HepG2 (cell line): Measurements from ENCODE around the gene OPRL1. TPM values are rescaled to one million over a fixed set of nuclear protein-coding genes. Genes with fewer than 3 reads are reported as not detected.

Experiments used
- BRCA1 ChIP-seq: sonication (generic); formaldehyde crosslinking; IDR thresholded peaks from 2 replicates; pipeline ENCODE4 v1.4.0; 2020; ENCODE audit warnings: missing genetic modification reagents
- DMAP1 ChIP-seq: IDR thresholded peaks from 2 replicates; pipeline ENCODE4 v1.6.1; 2016
- HDAC1 ChIP-seq: sonication (generic); formaldehyde crosslinking; IDR thresholded peaks from 2 replicates; pipeline ENCODE4 v1.5.1; 2020; ENCODE audit warnings: mild to moderate bottlenecking, missing genetic modification reagents
- HIC2 ChIP-seq: sonication (generic); formaldehyde crosslinking; IDR thresholded peaks from 2 replicates; pipeline ENCODE4 v1.9.0; 2022; ENCODE audit warnings: low read depth, missing genetic modification reagents
- HIVEP1 ChIP-seq: sonication (generic); formaldehyde crosslinking; IDR thresholded peaks from 2 replicates; pipeline ENCODE4 v1.4.0; 2020; ENCODE audit warnings: mild to moderate bottlenecking, missing genetic modification reagents
- KDM5B ChIP-seq: sonication (generic); formaldehyde crosslinking; IDR thresholded peaks from 2 replicates; pipeline ENCODE4 v1.4.0; 2020; ENCODE audit warnings: missing genetic modification reagents, mild to moderate bottlenecking, borderline replicate concordance
- NFYB ChIP-seq: sonication (generic); formaldehyde crosslinking; IDR thresholded peaks from 2 replicates; pipeline ENCODE4 v1.4.0; 2020; ENCODE audit warnings: missing genetic modification reagents
- NR2F2 ChIP-seq: IDR thresholded peaks from 2 replicates; pipeline ENCODE4 v1.6.1; 2012; ENCODE audit warnings: low read depth, inconsistent platforms, borderline replicate concordance
- POGZ ChIP-seq: sonication (generic); formaldehyde crosslinking; IDR thresholded peaks from 2 replicates; pipeline ENCODE4 v1.4.0; 2020; ENCODE audit warnings: mild to moderate bottlenecking, missing genetic modification reagents
- THAP11 ChIP-seq: IDR thresholded peaks from 2 replicates; pipeline ENCODE4 v1.6.1; 2016; ENCODE audit warnings: missing biosample characterization, missing genetic modification reagents
- ZBTB38 ChIP-seq: sonication (generic); formaldehyde crosslinking; IDR thresholded peaks from 2 replicates; pipeline ENCODE4 v1.5.1; 2020; ENCODE audit warnings: mild to moderate bottlenecking, missing genetic modification reagents
- ZFX ChIP-seq: sonication (generic); formaldehyde crosslinking; IDR thresholded peaks from 2 replicates; pipeline ENCODE4 v1.4.0; 2020; ENCODE audit warnings: mild to moderate bottlenecking, low read depth, missing genetic modification reagents, moderate library complexity
- ZMYM3 ChIP-seq: sonication (generic); formaldehyde crosslinking; IDR thresholded peaks from 2 replicates; pipeline ENCODE4 v1.5.1; 2020; ENCODE audit warnings: mild to moderate bottlenecking, missing genetic modification reagents
- ZNF432 ChIP-seq: sonication (generic); formaldehyde crosslinking; IDR thresholded peaks from 2 replicates; pipeline ENCODE4 v1.5.0; 2020; ENCODE audit warnings: missing genetic modification reagents, mild to moderate bottlenecking, borderline replicate concordance
- ZNF547 ChIP-seq: sonication (generic); formaldehyde crosslinking; IDR thresholded peaks from 2 replicates; pipeline ENCODE4 v1.5.1; 2020; ENCODE audit warnings: mild to moderate bottlenecking, missing genetic modification reagents
- ZNF552 ChIP-seq: sonication (generic); formaldehyde crosslinking; IDR thresholded peaks from 2 replicates; pipeline ENCODE4 v1.9.0; 2022; ENCODE audit warnings: missing genetic modification reagents, mild to moderate bottlenecking, borderline replicate concordance
- ZNF678 ChIP-seq: sonication (generic); formaldehyde crosslinking; IDR thresholded peaks from 2 replicates; pipeline ENCODE4 v1.4.0; 2020; ENCODE audit warnings: mild to moderate bottlenecking, missing genetic modification reagents
- ZNF709 ChIP-seq: sonication (generic); formaldehyde crosslinking; IDR thresholded peaks from 2 replicates; pipeline ENCODE4 v1.5.0; 2020; ENCODE audit warnings: mild to moderate bottlenecking, missing genetic modification reagents
- ZNF746 ChIP-seq: sonication (generic); formaldehyde crosslinking; IDR thresholded peaks from 2 replicates; pipeline ENCODE4 v1.8.0; 2022; ENCODE audit warnings: mild to moderate bottlenecking, missing genetic modification reagents
- ZSCAN12 ChIP-seq: sonication (generic); formaldehyde crosslinking; IDR thresholded peaks from 2 replicates; pipeline ENCODE4 v1.9.0; 2021; ENCODE audit warnings: mild to moderate bottlenecking, missing genetic modification reagents
- polyA plus RNA-seq, 8 experiments: library from polyadenylated mRNA; depleted of rRNA in 3 of 8; stranded (reverse) in 7 of 8; unstranded in 1 of 8; fragments of >200 nt; fragmentation: Illumina TruSeq in 4 of 8; extraction: Trizol in 4 of 8; gene quantifications; 2 replicates each; pipeline versions ENCODE4 v1.2.1 to v1.2.3, GENCODE V29; 2011 to 2016; ENCODE audit warnings: low read depth in 4 of 8, missing spikeins in 1 of 8, mixed read lengths in 1 of 8; ENCODE audit not compliant: insufficient read depth in 1 of 8
- total RNA-seq, 5 experiments: library from RNA; depleted of rRNA; stranded (reverse); fragments of >200 nt; fragmentation: Illumina TruSeq; extraction: Trizol; gene quantifications; 2 replicates each; pipeline ENCODE4 v1.2.3, GENCODE V29; 2016; ENCODE audit warnings: low read depth in 1 of 5
- TF ChIP-seq, protein P1 (sequence below): sonication (generic); formaldehyde crosslinking; IDR thresholded peaks from 2 replicates; pipeline ENCODE4 v1.4.0; 2020; ENCODE audit warnings: mild to moderate bottlenecking, missing genetic modification reagents
- TF ChIP-seq, protein P2 (sequence below): sonication (generic); formaldehyde crosslinking; IDR thresholded peaks from 2 replicates; pipeline ENCODE4 v1.9.0; 2021; ENCODE audit warnings: missing genetic modification reagents, mild to moderate bottlenecking, borderline replicate concordance
- TF ChIP-seq, protein P3 (sequence below): sonication (generic); formaldehyde crosslinking; IDR thresholded peaks from 2 replicates; pipeline ENCODE4 v1.8.0; 2022; ENCODE audit warnings: mild to moderate bottlenecking, missing genetic modification reagents, moderate library complexity
- TF ChIP-seq, protein P4 (sequence below): sonication (generic); formaldehyde crosslinking; IDR thresholded peaks from 2 replicates; pipeline ENCODE4 v1.8.1; 2023; ENCODE audit warnings: mild to moderate bottlenecking, inconsistent platforms, moderate library complexity, missing genetic modification reagents, borderline replicate concordance

The OPRL1 gene
- total and polyA plus RNA-seq, 2 of the 13 experiments (the other 11 are each of a cell fraction or from before 2014, with no cell fraction given) = 0.35 to 0.71 TPM

GRCh38 chr20:64080013-64080812, at the start of gene OPRL1 (continued):
- TF ChIP-seq, protein P1, sequence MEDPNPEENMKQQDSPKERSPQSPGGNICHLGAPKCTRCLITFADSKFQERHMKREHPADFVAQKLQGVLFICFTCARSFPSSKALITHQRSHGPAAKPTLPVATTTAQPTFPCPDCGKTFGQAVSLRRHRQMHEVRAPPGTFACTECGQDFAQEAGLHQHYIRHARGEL (CRISPR knock-in tag) = peak; percentile 81; the same call in 1 of the 2 replicates
- TF ChIP-seq ZNF746 (no peak), HDAC1 (CRISPR knock-in tag) (peak; percentile 43; the same call in 1 of the 2 replicates), ZBTB38 (peak; percentile 22; the same call in 1 of the 2 replicates), NFYB (CRISPR knock-in tag) (0 out of 2 replicates have a peak, but pooled peaks have one; percentile 14), HIC2 (no peak), POGZ (CRISPR knock-in tag) (0 out of 2 replicates have a peak, but pooled peaks have one; percentile 44), NR2F2 (no peak; the same call in 1 of the 2 replicates), ZSCAN12 (CRISPR knock-in tag) (no peak), THAP11 (CRISPR knock-in tag) (0 out of 2 replicates have a peak, but pooled peaks have one; percentile 2), ZNF552 (0 out of 2 replicates have a peak, but pooled peaks have one; percentile 44), BRCA1 (CRISPR knock-in tag) (no peak), ZFX (CRISPR knock-in tag) (peak; percentile 19; the same call in 1 of the 2 replicates), HIVEP1 (CRISPR knock-in tag) (peak; percentile 84), DMAP1 (CRISPR knock-in tag) (no peak; the same call in 1 of the 2 replicates), ZMYM3 (peak; percentile 61; the same call in 1 of the 2 replicates), ZNF432 (CRISPR knock-in tag) (no peak), ZNF678 (CRISPR knock-in tag) (peak; percentile 62; the same call in 1 of the 2 replicates), KDM5B (CRISPR knock-in tag) (peak; percentile 61), ZNF547 (CRISPR knock-in tag) (0 out of 2 replicates have a peak, but pooled peaks have one; percentile 75), ZNF709 (CRISPR knock-in tag) (0 out of 2 replicates have a peak, but pooled peaks have one; percentile 11)
- TF ChIP-seq, protein P2, sequence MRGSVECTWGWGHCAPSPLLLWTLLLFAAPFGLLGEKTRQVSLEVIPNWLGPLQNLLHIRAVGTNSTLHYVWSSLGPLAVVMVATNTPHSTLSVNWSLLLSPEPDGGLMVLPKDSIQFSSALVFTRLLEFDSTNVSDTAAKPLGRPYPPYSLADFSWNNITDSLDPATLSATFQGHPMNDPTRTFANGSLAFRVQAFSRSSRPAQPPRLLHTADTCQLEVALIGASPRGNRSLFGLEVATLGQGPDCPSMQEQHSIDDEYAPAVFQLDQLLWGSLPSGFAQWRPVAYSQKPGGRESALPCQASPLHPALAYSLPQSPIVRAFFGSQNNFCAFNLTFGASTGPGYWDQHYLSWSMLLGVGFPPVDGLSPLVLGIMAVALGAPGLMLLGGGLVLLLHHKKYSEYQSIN (CRISPR knock-in tag) = no peak
- TF ChIP-seq, protein P3, sequence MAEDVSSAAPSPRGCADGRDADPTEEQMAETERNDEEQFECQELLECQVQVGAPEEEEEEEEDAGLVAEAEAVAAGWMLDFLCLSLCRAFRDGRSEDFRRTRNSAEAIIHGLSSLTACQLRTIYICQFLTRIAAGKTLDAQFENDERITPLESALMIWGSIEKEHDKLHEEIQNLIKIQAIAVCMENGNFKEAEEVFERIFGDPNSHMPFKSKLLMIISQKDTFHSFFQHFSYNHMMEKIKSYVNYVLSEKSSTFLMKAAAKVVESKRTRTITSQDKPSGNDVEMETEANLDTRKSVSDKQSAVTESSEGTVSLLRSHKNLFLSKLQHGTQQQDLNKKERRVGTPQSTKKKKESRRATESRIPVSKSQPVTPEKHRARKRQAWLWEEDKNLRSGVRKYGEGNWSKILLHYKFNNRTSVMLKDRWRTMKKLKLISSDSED (CRISPR knock-in tag) = peak; percentile 63; the same call in 1 of the 2 replicates
- TF ChIP-seq, protein P4, sequence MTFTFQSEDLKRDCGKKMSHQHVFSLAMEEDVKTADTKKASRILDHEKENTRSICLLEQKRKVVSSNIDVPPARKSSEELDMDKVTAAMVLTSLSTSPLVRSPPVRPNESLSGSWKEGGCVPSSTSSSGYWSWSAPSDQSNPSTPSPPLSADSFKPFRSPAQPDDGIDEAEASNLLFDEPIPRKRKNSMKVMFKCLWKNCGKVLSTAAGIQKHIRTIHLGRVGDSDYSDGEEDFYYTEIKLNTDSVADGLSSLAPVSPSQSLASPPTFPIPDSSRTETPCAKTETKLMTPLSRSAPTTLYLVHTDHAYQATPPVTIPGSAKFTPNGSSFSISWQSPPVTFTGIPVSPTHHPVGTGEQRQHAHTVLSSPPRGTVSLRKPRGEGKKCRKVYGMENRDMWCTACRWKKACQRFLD (CRISPR knock-in tag) = 0 out of 2 replicates have a peak, but pooled peaks have one; percentile 12
